ENCODE results near the gene KRTAP5-7.

DNA sequence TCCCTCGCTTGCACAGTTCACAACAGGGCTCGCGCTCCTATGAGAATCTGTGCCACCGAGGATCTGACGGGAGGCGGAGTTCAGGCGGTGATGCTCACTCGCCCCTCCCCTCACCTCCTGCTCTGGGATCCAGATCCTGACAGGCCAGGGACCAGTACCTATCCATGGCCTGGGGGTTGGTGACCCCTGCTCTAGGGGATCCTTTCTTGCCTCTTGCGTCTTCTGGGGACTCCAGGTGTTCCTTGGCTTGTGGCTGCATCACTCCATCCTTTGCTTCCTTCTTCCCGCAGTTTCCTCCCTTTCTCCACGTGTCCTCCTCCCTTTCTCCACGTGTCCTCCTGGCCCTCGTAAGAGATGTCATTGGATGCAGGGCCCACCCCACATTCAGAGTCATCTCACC is 30.6 kb upstream of the KRTAP5-7 start:
- TF ChIP-seq, protein P1, sequence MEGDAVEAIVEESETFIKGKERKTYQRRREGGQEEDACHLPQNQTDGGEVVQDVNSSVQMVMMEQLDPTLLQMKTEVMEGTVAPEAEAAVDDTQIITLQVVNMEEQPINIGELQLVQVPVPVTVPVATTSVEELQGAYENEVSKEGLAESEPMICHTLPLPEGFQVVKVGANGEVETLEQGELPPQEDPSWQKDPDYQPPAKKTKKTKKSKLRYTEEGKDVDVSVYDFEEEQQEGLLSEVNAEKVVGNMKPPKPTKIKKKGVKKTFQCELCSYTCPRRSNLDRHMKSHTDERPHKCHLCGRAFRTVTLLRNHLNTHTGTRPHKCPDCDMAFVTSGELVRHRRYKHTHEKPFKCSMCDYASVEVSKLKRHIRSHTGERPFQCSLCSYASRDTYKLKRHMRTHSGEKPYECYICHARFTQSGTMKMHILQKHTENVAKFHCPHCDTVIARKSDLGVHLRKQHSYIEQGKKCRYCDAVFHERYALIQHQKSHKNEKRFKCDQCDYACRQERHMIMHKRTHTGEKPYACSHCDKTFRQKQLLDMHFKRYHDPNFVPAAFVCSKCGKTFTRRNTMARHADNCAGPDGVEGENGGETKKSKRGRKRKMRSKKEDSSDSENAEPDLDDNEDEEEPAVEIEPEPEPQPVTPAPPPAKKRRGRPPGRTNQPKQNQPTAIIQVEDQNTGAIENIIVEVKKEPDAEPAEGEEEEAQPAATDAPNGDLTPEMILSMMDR (IDR thresholded peaks at IDR 0.05; ENCODE audit: low read length), result no peak
- no peak for TF ChIP-seq EZH2 (IDR thresholded peaks at IDR 0.05; ENCODE audit: borderline replicate concordance, low read length)

All from OCI-LY1 (cell line).